CD4-positive, alpha-beta T cell treated with Interleukin-6 for 4 hours (primary cell): ENCODE results near the gene YRDC.

Source experiments
- DNase-seq: peaks from one replicate; pipeline ENCODE4 v3.0.0-alpha.2; 2020; ENCODE audit warnings: mixed read lengths

YRDC gene

GRCh38 chr1:37764888-37765441, 43.0 kb downstream of the YRDC start, which contains the start of gene EPHA10:
EPHA10 (minus strand) TSS chr1:37765120; CDS start chr1:37765066, 54 bp downstream.
- no peak for DNase-seq

GRCh38 chr1:37764414-37764825, 43.6 kb downstream of the YRDC start:
- no peak for DNase-seq

DNA sequence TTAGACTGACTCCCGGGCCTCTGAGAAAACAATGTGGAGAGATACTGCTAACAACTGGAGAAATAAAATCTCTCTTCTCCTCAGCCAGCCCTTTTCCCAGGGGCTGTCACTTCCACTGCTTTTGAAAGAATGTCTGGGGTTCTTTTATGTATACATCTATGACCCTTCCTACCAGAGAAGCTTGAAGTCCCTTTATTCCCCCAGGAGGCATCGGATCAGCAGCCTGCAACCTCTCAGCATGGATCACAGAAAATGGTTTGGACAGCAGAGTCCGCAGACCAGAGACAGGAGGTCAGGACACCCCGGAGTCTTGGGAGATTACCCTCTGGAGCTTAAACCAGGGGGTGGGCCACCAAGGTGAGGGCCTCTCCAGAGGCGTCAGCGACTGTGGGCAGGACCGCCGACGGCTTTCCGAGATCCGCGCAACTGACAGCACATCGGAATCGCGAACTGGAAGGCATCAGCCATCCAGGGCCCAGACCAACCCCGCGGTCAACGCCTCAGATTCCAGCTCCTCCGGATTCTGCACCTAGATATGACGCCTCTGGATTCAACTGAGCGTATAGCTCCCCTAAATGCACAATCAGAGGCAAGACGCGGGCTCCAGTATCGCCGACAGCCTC, 44.1 kb downstream of the YRDC start:
- DNase-seq, result no peak

DNA sequence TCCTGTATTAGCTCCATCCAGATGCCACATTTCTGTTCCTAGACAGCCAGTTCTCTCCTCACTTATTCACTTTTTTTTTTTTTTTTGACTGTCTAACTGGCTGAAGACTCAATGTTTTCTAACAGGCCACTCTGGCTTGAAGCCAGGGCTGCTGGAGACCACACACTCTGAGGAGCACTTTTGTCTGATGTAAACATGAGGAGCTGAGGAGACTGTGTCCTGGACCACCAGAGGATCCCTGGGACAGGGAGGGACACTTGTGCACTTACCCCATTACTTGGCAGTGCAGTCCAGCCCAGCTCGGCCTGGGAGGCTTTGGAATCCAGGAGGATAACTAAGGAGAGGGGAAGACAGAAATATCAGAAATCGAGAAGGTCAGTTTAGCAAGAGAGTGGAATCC, 45.5 kb downstream of the YRDC start:
- DNase-seq, result no peak

GRCh38 chr1:37761416-37762095, 46.5 kb downstream of the YRDC start:
- DNase-seq, result no peak

DNA sequence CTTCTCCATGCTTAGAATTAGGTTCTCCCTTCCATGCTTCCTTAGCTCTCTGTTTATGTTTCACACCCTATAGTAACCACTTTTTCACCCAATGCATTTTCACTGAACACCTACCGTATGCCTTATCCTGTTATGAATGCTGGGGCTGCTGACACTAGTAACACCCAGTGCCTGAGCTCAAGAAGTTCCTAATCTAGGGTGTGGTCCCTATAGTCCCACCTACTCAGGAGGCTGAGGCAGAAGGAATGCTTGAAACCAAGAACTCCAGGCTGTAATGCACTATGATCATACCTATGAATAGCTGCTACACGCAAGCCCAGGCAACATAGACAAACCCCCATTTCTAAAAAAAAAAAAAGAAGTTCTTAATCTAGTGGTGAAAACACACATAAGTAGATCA, 48.6 kb downstream of the YRDC start:
- no peak for DNase-seq

- DNase-seq, result no peak
Observed at GRCh38 chr1:37755951-37756560, 52.0 kb downstream of the YRDC start.

GRCh38 chr1:37755290-37755689, 52.7 kb downstream of the YRDC start:
- DNase-seq, result no peak

DNA sequence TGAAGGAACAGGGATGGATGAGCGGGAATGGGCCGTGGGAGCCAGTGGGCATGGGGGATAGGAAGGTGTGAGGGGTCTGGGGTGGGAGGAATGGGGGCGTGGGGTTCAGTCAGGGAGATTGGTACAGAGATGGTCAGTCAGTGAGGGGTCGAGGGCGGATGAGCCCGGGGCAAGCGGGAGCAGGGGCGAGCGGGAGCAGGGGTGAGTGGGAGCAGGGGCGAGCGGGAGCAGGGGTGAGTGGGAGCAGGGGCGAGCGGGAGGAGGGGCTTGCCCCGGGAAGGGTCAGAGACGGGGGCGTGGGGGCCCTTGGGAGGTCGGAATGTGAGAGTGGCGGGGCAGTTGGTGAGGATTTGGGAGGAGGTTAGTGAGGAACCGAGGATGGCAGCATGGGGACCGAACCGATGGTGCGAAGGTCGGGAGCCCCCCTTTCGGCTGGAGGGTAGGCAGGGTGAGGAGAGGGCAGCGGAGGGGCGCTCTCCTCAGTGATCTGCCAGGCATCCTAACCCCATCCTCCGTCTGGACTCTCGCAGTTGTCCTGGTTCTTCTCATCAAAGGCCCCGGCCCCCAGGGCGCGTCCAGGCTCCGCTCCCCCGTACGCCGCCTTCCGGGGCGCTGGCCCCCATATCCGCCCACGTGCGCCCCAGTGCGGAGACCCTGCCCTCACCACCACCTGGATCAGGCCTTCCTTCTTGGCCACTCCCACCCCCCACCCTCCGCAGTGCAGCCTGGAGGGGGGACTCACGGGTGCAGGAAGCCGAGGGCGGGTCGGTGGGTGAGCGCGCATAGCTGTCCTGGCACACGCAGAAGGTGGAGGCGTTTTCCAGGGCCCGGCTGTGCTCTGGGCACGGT, 54.3 kb downstream of the YRDC start:
- DNase-seq, result no peak
